HG03066 (cell line): ENCODE results near the gene ADAM8.

Source experiments
- ATAC-seq: cut with Tn5 transposase; IDR thresholded peaks from one replicate; pipeline ENCODE4 v1.9.1; 2021; ENCODE audit warnings: low read depth; ENCODE audit not compliant: unreplicated experiment

The ADAM8 gene

DNA sequence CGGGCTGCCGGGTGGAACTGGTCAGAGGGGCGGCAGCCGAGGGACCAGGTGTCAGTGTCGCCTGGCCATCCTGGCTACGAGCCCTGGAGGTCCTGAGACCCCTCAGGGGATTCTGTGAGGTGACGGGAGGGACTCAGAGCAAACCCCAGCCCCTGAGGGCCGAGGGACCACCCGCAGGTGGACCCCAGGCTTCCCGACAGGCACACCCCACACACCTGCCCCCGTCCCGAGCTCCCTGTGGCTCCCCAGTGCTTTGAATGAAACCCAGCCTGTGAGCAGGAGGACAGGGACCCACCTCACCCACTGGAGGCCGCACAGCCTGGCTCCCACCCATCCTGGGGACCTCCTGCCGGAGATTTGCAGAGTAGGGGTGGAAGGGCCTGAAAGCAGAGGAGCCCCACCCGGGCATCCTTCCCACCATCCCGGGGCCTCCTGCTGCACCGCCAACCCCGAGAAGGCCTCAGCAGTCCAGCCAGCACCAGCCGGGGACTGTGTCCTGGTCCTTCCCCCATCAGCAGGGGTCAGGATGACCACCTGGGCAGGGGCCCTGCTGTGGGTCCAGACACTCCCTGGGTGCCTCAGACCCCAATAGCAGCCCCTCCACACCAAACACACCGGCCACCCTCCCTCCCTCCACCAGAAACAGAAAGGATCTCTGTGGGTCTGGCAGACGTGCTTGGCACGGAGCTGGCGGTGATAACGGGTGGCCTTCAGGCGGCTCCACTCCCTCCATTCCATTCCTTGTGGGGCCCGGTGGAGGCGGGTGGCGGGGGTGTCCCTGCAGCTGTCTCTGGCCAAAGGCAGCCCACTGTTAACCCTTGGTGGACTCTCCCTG is 25.1 kb downstream of the ADAM8 start:
- ATAC-seq: no peak

DNA sequence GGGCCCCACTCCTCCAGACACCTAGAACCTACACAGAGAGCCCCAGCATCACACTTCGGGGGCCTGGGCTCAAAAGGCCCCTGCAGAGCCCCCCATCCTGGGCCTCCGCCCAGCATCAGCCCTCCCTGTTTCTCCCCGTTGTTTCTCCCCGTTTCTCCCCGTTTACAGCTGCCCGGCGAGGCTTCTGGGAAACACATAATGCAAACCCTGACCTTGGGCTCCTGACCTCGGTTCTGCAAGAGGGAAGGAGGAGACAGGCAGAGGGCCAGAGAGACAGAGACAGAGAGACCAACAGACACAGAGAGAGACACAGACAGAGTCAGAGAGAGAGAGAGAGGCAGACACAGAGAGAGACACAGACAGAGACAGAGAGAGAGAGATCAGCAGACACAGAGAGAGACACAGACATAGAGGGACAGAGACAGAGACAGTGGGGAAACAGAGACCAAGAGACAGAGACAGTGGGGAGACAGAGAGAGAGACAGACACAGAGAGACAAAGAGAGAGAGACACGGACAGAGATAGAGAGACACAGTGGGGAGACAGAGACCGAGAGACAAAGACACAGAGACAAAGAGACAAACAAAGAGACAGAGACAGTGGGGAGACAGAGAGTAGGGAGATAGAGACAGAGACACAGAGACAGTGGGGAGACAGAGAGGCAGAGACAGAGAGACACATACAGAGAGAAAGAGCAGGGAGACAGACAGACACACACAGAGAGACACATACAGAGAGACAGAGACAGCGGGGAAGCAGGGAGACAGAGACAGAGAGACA is 26.5 kb downstream of the ADAM8 start:
- ATAC-seq: no peak

DNA sequence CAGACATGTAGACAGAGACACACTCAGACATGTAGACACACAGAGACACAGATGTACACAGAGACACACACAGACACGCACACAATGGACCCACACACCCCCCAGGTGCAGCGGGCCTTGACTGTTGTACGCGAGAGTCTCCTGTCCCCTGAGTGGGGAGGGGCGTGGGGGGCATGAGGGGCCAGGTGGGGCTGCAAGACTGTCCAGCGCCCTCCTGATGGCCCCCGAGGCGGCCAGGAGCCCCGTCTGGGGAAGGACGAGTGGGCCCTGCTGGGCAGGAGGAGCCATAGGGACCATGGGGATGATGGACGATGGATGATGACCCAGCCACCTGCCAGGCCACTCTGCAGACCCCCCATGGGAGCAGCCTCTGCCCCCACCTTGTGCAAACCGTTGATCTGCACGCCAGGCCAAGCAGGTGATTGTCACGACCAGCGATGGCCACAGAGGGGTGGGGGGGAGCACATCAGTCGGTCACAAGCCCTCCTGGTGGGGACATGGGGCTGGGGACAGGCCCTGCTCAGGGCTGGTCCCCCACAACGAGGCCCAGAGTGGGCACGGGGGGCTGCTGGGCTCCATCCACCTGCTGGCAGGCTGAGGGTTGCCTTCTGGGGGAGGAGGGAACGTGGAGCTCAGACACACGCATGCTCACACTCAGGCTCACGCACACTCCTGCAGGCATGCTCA is 27.4 kb downstream of the ADAM8 start:
- no peak for ATAC-seq

DNA sequence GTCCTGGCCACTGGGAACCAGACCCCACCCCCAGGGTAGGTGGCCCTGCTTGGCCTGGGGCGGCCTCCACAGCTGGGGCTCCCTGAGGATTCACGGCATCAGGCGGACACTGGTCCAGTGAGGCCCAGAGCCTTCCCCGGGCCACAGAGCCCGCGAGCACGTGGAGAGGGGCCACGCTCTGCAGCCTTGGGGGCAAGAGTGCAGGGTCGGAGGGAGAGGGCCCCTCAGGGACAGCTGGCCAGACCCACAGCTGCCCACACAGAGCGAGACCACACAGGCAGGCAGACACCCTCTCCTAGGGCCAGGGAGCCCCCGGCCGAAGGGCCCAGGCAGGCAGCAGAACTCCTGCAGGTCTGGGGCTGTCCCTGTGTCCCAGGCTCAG is 28.3 kb downstream of the ADAM8 start:
- ATAC-seq: no peak

DNA sequence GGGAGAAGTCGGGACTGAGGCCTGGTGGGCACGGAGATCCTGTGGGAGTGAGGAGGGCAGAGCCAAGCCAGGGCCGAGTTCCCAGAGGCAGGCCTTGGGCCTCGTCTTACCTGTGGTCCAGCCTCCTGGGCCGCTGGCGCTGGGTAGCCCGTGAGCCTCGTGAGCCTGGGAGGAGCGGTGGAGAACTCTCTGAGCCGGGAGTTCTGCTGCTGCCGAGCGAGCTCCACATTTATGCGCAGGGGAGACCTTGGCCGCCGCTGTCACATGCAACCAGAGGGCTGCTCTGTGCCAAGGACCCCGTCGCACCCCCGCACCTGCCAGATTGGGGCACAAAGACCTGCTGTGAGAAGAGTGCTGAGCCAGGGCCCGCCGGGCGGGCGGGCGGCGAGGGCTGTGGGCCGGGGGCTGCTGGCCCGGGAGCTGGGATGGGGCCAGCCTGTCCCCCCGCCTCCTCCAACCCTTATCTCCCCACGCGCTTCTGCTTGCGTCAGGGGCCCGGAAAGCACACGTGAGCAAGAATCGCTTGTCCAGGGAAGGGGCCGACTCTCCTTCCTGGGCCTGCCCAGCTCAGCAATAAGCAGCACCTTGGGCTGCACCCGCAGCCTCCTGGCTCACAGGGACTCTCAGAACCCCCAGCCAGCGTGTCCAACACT is 28.9 kb downstream of the ADAM8 start:
- no peak for ATAC-seq

DNA sequence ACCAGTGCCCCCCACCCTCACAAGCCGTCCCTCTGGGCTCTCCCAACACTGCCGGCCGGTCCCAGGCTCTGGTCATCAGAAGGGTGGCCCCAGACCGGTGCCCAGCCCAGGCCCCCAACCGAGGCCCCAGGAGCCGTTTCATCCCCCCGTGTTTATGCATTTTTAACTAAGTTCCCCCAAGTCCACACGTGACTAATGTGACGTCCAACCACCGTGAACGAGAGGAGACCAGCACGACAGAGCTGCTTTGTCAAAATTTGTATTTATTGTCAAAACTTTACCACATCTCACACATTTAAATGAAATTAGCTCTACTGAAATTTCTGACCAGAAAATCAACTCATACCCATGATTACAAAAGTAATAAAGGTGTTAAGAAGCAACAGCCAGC is 30.4 kb downstream of the ADAM8 start:
- no peak for ATAC-seq

DNA sequence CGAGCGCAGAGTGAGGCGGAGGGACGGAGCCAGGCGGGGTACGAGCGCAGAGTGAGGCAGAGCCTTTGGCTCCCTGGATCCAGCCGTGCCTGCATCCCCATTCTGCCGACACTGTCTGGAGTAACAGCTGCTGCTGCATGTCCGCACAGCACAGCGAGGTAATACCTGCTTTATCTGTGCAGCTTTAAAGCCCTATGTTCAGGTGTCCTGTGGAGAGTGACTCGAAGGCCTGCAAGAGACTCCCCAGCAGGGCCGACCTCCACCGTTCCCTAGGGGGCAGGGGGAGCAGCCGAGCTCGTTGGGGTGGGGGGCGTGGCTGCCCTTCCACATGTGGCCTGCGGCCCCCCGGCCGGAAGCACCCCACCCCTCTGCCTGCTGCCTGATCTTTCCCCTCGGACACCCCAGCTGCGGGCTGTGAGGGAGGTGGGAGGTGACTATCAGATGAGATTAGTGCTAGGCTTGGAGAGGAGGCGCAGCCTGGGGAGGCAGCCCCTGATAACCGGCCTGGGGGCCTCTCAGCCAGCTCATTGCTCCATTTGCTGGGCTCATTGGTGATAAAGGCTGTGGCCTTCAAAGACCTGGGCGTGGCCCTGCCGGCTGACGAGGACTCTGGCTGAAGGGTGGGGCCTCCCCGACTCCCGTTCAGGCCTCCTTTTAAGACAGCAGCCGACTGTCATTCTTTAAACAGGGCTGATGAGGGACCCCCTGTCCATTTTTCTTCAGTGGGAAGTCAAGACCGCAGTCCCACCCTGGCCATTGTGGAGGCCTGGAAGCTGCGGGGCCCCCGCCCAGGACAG is 31.0 kb downstream of the ADAM8 start:
- no peak for ATAC-seq

DNA sequence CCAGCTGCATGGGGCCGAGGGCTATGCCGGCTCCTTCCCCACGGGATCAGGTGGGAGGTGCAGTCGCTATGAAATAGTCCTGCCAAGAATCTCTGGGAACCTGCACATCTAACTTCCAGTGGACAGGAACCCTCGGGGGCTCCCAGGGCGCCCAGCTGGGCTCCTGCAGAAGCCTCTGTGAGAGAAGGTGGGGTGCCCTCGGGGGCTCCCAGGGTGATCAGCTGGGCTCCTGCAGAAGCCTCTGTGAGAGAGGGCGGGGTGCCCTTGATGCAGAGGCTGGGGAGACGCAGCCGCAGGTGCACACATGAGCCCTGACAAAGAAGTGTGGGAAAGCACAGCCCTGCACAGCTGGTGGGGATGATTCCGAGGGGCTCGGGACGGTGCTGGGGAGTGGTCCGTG is 33.1 kb downstream of the ADAM8 start:
- ATAC-seq: no peak

DNA sequence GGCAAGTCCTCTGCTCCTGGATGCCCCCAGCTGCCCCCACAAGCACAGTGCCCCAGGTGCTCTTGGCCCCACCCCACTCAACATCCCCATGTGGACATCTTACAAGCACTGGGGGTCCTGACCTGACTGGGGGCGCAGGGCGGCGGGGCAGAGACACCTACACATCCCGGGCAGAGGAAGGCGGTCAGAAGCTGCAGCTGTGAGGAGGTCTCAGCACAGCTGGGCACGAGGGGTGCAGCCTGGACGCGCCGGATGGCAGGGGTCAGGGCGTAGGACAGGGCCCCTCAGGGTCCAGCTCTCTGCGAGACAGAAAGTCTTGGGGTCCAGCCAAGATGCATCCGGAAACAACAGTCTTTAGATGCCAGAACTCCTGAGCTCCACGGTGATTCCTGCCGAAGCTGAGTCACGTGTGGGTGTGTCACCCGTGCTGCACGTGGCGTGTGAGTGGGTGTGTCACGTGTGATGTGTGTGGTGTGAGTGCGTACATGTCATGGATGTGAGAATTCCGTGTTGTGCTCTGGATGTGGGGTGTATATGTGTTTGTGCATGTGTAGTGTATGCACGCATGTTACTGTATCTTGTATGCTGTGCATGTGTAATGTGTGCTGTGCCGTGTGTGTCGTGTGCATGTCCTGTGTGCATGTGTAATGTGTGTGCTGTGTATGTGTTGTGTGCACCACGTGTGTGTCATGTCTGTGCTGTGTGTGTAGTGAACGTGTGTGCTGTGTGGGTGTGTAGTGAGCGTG is 33.9 kb downstream of the ADAM8 start:
- no peak for ATAC-seq

DNA sequence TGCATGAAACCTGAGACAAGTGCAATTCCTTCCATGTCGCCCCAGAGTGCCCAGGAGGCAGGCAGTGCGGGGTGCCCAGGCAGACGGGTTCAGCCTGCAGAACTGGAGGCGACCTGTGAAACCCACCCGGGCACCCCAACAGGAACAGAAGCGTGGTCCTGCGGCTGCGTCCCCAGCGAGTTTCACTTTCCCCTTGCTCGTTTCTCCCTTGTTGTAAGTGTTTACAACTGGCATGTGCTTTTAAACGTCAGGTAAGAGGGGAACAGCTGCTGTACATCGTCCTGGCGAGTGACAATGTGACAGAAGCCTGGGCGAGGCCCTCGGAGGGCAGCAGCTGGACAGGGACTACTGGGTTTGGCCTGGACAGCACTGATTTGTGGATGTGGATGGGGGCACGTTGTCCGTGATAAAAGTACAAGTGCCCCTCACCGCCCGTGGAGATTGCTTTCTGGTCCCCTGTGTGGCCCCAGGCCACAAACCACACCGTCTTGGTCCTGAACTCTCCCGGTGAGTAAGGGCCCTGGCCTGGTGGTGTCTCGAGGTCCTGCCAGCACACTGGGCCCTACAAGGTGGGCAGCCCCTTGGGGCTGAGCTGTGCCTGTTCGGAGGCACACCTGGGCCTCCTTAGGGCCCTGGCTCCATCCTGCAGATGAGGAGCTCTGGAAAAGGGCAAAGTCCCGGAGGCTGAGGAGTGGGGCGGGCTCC is 35.0 kb downstream of the ADAM8 start:
- ATAC-seq: no peak

DNA sequence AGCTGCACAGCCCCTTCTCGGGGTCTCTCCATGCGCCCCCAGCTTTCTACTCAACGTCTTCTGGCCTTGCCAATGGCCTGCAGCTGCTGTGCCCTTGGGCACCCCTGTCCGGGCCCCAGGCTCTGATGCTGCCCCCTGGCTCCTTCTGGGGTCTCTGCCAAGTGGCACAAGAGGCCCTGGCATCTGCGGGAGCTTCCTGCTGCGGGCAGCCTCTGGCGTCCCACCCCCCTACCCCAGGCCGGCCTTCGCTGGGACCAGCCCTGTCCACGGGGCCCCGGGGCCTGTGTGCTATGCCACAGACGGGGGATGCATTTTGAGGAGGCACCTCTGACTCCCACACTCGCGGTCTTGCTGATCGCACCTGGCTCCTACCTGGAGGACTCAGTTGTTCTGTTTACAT is 36.7 kb downstream of the ADAM8 start:
- ATAC-seq: no peak

DNA sequence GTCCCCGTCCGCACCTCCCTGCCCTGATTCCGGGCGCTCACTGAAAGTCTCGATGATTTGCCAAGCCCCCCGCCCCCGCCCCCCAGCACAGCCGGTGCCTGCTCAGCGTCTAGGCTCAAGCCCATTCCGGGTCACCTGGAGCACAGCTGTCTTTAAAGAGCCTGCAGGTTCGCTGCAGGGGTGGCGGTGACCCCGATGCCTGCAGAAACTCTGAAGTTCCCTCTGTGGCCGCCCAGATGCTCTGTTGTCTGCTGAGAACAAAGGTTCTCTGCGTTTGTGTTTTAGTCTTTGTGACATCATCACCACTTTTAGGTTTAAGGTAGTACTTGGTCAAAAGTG is 38.2 kb downstream of the ADAM8 start:
- ATAC-seq: no peak

DNA sequence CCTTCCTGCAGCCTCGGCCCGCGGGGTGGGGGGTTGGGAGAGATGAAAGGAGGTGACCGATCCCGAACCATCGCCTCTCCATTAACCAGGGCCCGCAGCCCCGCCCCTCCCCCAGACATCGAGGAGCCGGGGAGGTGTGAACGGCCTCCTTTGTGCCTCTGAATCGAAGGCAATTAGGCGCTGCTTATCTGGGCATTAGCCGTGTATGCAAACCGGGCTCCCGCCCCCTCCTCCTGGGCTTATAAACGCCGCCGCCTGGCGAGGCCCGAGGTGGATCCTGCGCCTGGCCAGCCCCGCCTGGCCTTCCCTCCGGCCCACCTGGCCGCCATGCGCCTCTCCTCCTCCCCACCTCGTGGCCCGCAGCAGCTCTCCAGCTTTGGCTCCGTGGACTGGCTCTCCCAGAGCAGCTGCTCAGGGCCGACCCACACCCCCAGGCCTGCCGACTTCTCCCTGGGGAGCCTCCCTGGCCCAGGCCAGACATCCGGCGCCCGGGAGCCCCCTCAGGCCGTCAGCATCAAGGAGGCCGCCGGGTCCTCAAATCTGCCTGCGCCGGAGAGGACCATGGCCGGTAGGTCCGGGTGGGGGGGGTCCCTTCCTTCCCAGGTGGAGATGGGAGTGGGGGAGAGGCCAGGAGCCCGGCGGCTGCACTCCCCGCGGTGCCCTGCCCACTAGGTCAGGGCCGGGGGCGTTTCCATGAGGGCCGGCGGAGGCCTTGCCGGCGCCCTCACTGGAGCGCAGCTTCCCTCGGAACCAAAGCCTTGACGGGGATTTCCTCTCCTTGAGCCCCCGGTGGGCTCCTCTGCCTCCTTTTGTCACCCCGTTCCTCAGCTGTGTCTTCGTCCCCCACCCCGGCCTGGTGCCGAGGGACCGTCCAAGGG is 38.8 kb downstream of the ADAM8 start, which contains the start of gene VENTX:
Gene VENTX (plus strand): TSS at position 268 of the 878 bp plus-strand sequence. CDS start 60 bp downstream, at position 328.
- ATAC-seq: no peak

DNA sequence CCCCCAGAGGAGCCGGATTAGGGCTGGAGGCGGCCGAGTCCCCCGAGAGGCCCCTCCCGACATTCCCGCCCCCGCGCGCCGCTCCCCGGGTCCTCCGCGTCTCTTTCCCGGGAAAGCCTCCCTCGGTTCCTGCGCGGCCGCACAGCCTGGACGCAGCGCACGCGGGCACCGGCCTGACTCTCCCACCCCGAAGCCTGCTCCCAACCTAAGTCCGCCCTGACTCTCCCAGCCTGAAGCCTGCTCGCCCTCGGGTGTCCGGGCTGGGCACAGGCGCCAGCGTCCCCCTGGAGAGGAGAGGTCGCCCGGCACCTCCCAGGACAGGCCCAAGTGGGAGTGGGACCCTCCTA is 39.5 kb downstream of the ADAM8 start:
- no peak for ATAC-seq

DNA sequence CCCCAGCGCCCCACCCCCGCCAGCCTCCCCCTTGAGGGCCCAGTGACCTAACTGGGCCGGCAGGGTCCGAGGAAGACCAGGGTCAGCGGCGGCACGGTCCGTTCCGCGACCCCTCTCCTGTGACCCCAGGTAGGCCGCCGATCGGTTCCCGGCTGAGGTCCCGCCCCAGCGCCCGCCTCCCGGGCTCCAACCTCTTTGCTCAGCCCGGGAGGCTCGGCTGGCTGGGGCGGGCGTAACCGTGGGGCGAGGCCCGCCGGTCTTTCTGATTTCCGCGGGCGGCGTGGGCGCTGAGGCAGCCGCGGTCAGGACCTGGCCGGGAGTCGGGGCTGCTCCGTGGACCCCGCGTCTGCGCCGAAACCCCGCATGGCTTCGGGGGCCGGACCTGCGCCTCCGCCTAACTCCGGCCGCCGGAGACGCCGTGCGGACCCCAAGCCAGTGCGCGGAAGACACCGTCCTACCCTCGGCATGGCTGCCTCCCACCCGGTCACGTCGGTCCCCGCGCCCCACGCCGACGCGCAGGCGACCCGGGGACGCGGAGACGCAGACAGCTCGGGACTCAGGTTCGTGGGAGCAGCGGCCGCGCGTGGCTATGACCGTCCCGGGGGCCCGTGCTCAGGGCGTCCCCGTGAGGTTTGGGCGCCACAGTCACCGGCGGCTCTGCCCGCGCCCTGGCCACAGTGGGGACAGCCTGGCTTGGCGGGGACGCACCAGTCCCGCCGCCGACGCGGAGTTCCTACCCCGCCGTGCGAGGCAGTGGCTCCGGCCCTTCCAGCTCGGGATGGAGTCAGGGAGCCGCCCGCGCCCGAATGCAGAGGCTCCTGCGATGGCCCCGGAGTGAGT is 40.0 kb downstream of the ADAM8 start:
- no peak for ATAC-seq

DNA sequence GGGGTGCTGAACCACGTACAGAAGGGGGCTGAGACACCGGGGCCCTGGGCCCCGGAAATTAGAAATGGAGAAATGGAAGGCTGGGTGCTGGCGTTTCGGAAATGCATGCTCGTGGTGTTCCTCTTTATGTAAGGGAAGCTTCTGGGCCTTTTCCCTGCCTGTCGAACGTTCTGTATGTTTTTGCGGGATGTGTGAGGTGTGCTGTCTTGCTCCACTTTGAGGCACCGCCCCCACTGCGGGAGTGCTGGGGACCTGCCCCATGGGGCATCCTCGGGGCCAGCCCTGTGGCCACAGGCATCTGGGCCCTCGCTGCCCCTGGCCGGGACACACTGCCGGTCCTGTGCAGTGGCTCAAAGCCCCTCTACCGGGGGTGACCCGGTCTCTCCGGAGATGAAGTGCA is 40.7 kb downstream of the ADAM8 start:
- no peak for ATAC-seq

DNA sequence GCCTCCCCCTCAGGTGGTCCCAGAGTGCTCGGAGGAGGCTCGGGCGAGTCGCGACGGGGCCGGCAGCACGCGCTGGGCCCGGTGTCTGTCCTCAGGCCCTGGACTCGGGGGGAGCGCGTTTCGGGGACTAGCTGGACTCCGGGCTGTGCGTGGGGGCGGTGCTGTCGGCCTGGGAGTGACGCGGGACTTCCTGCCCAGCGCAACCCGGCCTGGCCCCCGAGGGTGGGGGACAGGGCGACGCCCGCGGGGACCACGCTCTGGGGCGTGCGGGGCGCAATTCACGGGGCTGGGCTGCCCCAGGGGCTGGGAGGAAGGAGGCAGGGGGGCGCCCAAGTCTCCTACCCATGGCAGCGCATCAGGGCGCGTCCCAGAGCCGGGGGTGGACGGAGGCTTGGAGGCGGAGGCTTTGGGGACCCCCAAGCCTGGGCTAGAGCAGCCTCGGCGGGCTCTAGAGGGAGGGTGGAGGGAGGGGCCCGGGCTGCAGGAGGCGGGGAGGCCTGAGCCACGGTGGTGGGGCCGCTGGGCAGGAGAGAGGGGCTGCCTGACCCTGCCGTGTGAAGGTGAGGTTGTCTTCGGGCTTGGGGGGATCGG is 41.3 kb downstream of the ADAM8 start:
- no peak for ATAC-seq
